ENCODE measurements around the gene KAZN.

The KAZN gene

GRCh38 chr1:14617791-14618190 is 19.3 kb downstream of the KAZN start:
- H3K9me2 ChIP-seq (replicated peaks; ENCODE audit: low read depth, low read length), result no peaks in the 10 kb centered on the region
- TF ChIP-seq EZH2phosphoT487 (IDR thresholded peaks at IDR 0.05; ENCODE audit: borderline replicate concordance), result no peak
- TF ChIP-seq, protein P1, sequence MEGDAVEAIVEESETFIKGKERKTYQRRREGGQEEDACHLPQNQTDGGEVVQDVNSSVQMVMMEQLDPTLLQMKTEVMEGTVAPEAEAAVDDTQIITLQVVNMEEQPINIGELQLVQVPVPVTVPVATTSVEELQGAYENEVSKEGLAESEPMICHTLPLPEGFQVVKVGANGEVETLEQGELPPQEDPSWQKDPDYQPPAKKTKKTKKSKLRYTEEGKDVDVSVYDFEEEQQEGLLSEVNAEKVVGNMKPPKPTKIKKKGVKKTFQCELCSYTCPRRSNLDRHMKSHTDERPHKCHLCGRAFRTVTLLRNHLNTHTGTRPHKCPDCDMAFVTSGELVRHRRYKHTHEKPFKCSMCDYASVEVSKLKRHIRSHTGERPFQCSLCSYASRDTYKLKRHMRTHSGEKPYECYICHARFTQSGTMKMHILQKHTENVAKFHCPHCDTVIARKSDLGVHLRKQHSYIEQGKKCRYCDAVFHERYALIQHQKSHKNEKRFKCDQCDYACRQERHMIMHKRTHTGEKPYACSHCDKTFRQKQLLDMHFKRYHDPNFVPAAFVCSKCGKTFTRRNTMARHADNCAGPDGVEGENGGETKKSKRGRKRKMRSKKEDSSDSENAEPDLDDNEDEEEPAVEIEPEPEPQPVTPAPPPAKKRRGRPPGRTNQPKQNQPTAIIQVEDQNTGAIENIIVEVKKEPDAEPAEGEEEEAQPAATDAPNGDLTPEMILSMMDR (conservative IDR thresholded peaks at IDR 0.05; ENCODE audit: low read length), result no peak
- H3K27me3 ChIP-seq (ENCODE audit: insufficient read depth, low read length, poor library complexity, severe bottlenecking), result no peaks in the 10 kb centered on the region
- H3K4me3 ChIP-seq (ENCODE audit: low read length, poor library complexity, severe bottlenecking), result no peak overlapping the region
- H3K9ac ChIP-seq (ENCODE audit: low read depth, low read length, poor library complexity, severe bottlenecking), result no peak overlapping the region
- H3K4me1 ChIP-seq (ENCODE audit: insufficient read depth, low read length, poor library complexity, severe bottlenecking), result no peaks in the 10 kb centered on the region
- no peak overlapping the region for H3K4me2 ChIP-seq (ENCODE audit: low read depth, low read length, poor library complexity, severe bottlenecking)
- H3K79me2 ChIP-seq (ENCODE audit: insufficient read depth, low read length), result no peaks in the 10 kb centered on the region
- H3K9me3 ChIP-seq (ENCODE audit: insufficient read depth, low read depth, low read length), result no peaks in the 10 kb centered on the region; the same call in 1 of the 2 replicates
- H2AFZ ChIP-seq (ENCODE audit: low read length), result no peak overlapping the region
- no peaks in the 10 kb centered on the region for H3F3A ChIP-seq (ENCODE audit: low read depth)
- H4K20me1 ChIP-seq (ENCODE audit: insufficient read depth, low read length, poor library complexity, severe bottlenecking), result no peaks in the 10 kb centered on the region
- no peaks in the 10 kb centered on the region for H3K36me3 ChIP-seq (ENCODE audit: insufficient read depth, low read length)

- H3K36me3 ChIP-seq (ENCODE audit: insufficient read depth, low read length), result no peaks in the 10 kb centered on the region
- H3K9me2 ChIP-seq (replicated peaks; ENCODE audit: low read depth, low read length), result no peaks in the 10 kb centered on the region
- no peaks in the 10 kb centered on the region for H3F3A ChIP-seq (ENCODE audit: low read depth)
- H3K27me3 ChIP-seq (ENCODE audit: insufficient read depth, low read length, poor library complexity, severe bottlenecking), result no peaks in the 10 kb centered on the region
- no peak overlapping the region for H3K4me2 ChIP-seq (ENCODE audit: low read depth, low read length, poor library complexity, severe bottlenecking)
- no peaks in the 10 kb centered on the region for H4K20me1 ChIP-seq (ENCODE audit: insufficient read depth, low read length, poor library complexity, severe bottlenecking)
- H3K9me3 ChIP-seq (ENCODE audit: insufficient read depth, low read depth, low read length), result no peaks in the 10 kb centered on the region
- H3K9ac ChIP-seq (ENCODE audit: low read depth, low read length, poor library complexity, severe bottlenecking), result no peak overlapping the region
- H3K79me2 ChIP-seq (ENCODE audit: insufficient read depth, low read length), result no peaks in the 10 kb centered on the region
- no peaks in the 10 kb centered on the region for H3K4me1 ChIP-seq (ENCODE audit: insufficient read depth, low read length, poor library complexity, severe bottlenecking)
- H3K4me3 ChIP-seq (ENCODE audit: low read length, poor library complexity, severe bottlenecking), result no peak overlapping the region
- TF ChIP-seq, protein P1 (conservative IDR thresholded peaks at IDR 0.05; ENCODE audit: low read length), result no peak
- no peak for TF ChIP-seq EZH2phosphoT487 (IDR thresholded peaks at IDR 0.05; ENCODE audit: borderline replicate concordance)
- H2AFZ ChIP-seq (ENCODE audit: low read length), result no peak overlapping the region
Measured at GRCh38 chr1:14620941-14621340, 22.5 kb downstream of the KAZN start.

DNA sequence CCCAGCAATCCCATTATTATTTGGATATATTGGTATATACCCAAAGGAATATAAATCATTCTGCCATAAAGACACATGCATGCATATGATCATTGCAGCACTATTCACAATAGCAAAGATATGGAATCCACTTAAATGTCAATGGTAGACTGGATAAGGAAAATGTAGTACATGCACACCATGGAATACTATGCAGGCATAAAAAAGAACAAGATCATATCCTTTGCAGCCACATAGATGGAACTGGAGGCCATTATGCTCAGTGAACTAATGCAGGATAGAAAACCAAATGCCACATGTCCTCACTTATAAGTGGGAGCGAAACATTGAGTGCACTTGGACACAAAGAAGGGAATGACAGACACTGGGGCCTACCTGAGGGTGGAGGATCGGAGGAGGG is 24.6 kb downstream of the KAZN start:
- H3F3A ChIP-seq (ENCODE audit: low read depth), result no peaks in the 10 kb centered on the region
- H4K20me1 ChIP-seq (ENCODE audit: insufficient read depth, low read length, poor library complexity, severe bottlenecking), result no peaks in the 10 kb centered on the region
- H3K9me3 ChIP-seq (ENCODE audit: insufficient read depth, low read depth, low read length), result no peaks in the 10 kb centered on the region
- H3K4me1 ChIP-seq (ENCODE audit: insufficient read depth, low read length, poor library complexity, severe bottlenecking), result no peaks in the 10 kb centered on the region
- H3K36me3 ChIP-seq (ENCODE audit: insufficient read depth, low read length), result no peaks in the 10 kb centered on the region
- no peaks in the 10 kb centered on the region for H3K79me2 ChIP-seq (ENCODE audit: insufficient read depth, low read length)
- TF ChIP-seq, protein P1 (conservative IDR thresholded peaks at IDR 0.05; ENCODE audit: low read length), result no peak
- TF ChIP-seq EZH2phosphoT487 (IDR thresholded peaks at IDR 0.05; ENCODE audit: borderline replicate concordance), result no peak
- H3K27me3 ChIP-seq (ENCODE audit: insufficient read depth, low read length, poor library complexity, severe bottlenecking), result no peaks in the 10 kb centered on the region
- no peak overlapping the region for H3K4me3 ChIP-seq (ENCODE audit: low read length, poor library complexity, severe bottlenecking)
- no peaks in the 10 kb centered on the region for H3K9me2 ChIP-seq (replicated peaks; ENCODE audit: low read depth, low read length)
- no peak overlapping the region for H3K4me2 ChIP-seq (ENCODE audit: low read depth, low read length, poor library complexity, severe bottlenecking)
- H2AFZ ChIP-seq (ENCODE audit: low read length), result no peak overlapping the region
- no peak overlapping the region for H3K9ac ChIP-seq (ENCODE audit: low read depth, low read length, poor library complexity, severe bottlenecking)
